H1 (cell line): ENCODE results near the gene DYRK2. TPM values are rescaled to one million over a fixed set of nuclear protein-coding genes. Genes with fewer than 3 reads are reported as not detected.

Experiments
- CTCF ChIA-PET: fragments of 300-600 bp; sonication (Branson Sonifier 250); formaldehyde crosslinking; loops from one replicate; lab custom pipeline; 2021; ENCODE audit not compliant: partially characterized antibody; lab: Charles Lee
- POLR2A ChIA-PET: fragments of 300-600 bp; sonication (Branson Sonifier 250); formaldehyde crosslinking; loops from one replicate; lab custom pipeline; 2021; ENCODE audit warnings: inconsistent platforms; ENCODE audit not compliant: partially characterized antibody; lab: Charles Lee
- DNase-seq, 2 experiments: peaks; one replicate each; pipeline versions ENCODE4 v3.0.0 to v3.0.0-alpha.2; 2010 to 2022; ENCODE audit warnings: low spot score in 2 of 2, low read depth in 1 of 2, mixed read lengths in 1 of 2
- FAIRE-seq: peaks from 2 replicates; lab custom pipeline; 2011; peaks lifted over from hg19 to GRCh38; lab: Jason Lieb, UNC
- H2AFZ ChIP-seq: 2 replicates; pipeline ENCODE4 v1.8.1; 2012; ENCODE audit warnings: low read length, inconsistent platforms
- H2AK5ac ChIP-seq: 2 replicates; pipeline ENCODE4 v1.6.1; 2013; ENCODE audit warnings: low read depth, low read length
- H2BK120ac ChIP-seq: replicated peaks from 2 replicates; pipeline ENCODE3; 2013; ENCODE audit warnings: low read depth, low read length, inconsistent platforms
- H2BK12ac ChIP-seq: 2 replicates; pipeline ENCODE4 v1.6.1; 2013; ENCODE audit warnings: low read depth, low read length
- H2BK15ac ChIP-seq: 2 replicates; pipeline ENCODE4 v1.6.1; 2013; ENCODE audit warnings: low read length
- H2BK20ac ChIP-seq: 2 replicates; pipeline ENCODE4 v1.6.1; 2013; ENCODE audit warnings: low read length
- H2BK5ac ChIP-seq: 2 replicates; pipeline ENCODE4 v1.6.1; 2013; ENCODE audit warnings: low read depth, low read length
- H3K14ac ChIP-seq: 2 replicates; pipeline ENCODE4 v1.6.1; 2013; ENCODE audit warnings: inconsistent platforms; ENCODE audit not compliant: insufficient read length
- H3K18ac ChIP-seq: 2 replicates; pipeline ENCODE4 v1.6.1; 2013; ENCODE audit warnings: low read length; ENCODE audit errors: extremely low read depth
- H3K23ac ChIP-seq: 2 replicates; pipeline ENCODE4 v1.6.1; 2013; ENCODE audit warnings: inconsistent platforms; ENCODE audit not compliant: insufficient read length
- H3K23me2 ChIP-seq: 2 replicates; pipeline ENCODE4 v1.6.1; 2013; ENCODE audit warnings: low read depth, low read length
- H3K27ac ChIP-seq: 2 replicates; pipeline ENCODE4 v1.6.1; 2011; ENCODE audit warnings: low read depth, low read length, inconsistent platforms
- H3K27me3 ChIP-seq, 4 experiments: replicated peaks in 1 of 4; 1 replicate in 1 of 4; 2 replicates in 3 of 4; pipeline versions ENCODE4 v1.6.1 to v1.8.1; 2011 to 2013; ENCODE audit warnings: low read length in 3 of 4, mild to moderate bottlenecking in 3 of 4, inconsistent platforms in 2 of 4, mixed read lengths in 2 of 4, moderate library complexity in 1 of 4; ENCODE audit not compliant: control insufficient read depth in 3 of 4, insufficient read depth in 3 of 4; ENCODE audit errors: extremely low read depth in 1 of 4
- H3K36me3 ChIP-seq, 4 experiments: 2 replicates each; pipeline versions ENCODE4 v1.6.1 to v1.8.1; 2011 to 2013; ENCODE audit warnings: mild to moderate bottlenecking in 4 of 4, low read length in 3 of 4, moderate library complexity in 2 of 4, control low read depth in 1 of 4, inconsistent platforms in 1 of 4; ENCODE audit not compliant: insufficient read depth in 4 of 4, control insufficient read depth in 2 of 4
- H3K4ac ChIP-seq: replicated peaks from 2 replicates; pipeline ENCODE3; 2013; ENCODE audit warnings: low read length, low read depth, mixed read lengths, inconsistent platforms; ENCODE audit not compliant: insufficient read length
- H3K4me1 ChIP-seq, 4 experiments: replicated peaks in 1 of 4; 1 replicate in 1 of 4; 2 replicates in 3 of 4; pipeline versions ENCODE4 v1.6.1 to v1.8.1; 2011 to 2013; ENCODE audit warnings: low read length in 3 of 4, inconsistent platforms in 2 of 4, mixed read lengths in 1 of 4; ENCODE audit not compliant: insufficient read depth in 4 of 4, control insufficient read depth in 3 of 4
- H3K4me2 ChIP-seq, 2 experiments: 2 replicates each; pipeline versions ENCODE4 v1.6.1 to v1.8.1; 2011 to 2013; ENCODE audit warnings: low read depth in 2 of 2, low read length in 2 of 2, control low read depth in 1 of 2, inconsistent platforms in 1 of 2, mild to moderate bottlenecking in 1 of 2; ENCODE audit not compliant: insufficient read depth in 1 of 2
- H3K4me3 ChIP-seq, 4 experiments: fragments of 200-600, 300-600 bp in 1 of 4; sonication (generic), shearing (Covaris generic), sonication (Bioruptor Twin) in 1 of 4; 2 replicates each; pipeline versions ENCODE4 v1.5.1 to v1.8.1; 2011 to 2016; ENCODE audit warnings: low read length in 4 of 4, low read depth in 3 of 4, control low read depth in 2 of 4, inconsistent platforms in 2 of 4, mild to moderate bottlenecking in 2 of 4, mixed read lengths in 1 of 4, moderate library complexity in 1 of 4; ENCODE audit not compliant: insufficient read depth in 2 of 4; ENCODE audit errors: extremely low read depth in 1 of 4
- H3K56ac ChIP-seq: replicated peaks from 2 replicates; pipeline ENCODE3; 2013; ENCODE audit warnings: low read depth, mild to moderate bottlenecking, mixed read lengths, low read length, inconsistent platforms; ENCODE audit not compliant: insufficient read length
- H3K79me1 ChIP-seq: 2 replicates; pipeline ENCODE4 v1.6.1; 2013; ENCODE audit warnings: low read depth, low read length, control low read depth
- H3K79me2 ChIP-seq, 2 experiments: 2 replicates each; pipeline versions ENCODE4 v1.6.1 to v1.8.1; 2012 to 2013; ENCODE audit warnings: low read length in 2 of 2, mild to moderate bottlenecking in 2 of 2, inconsistent platforms in 1 of 2; ENCODE audit not compliant: insufficient read depth in 2 of 2, control insufficient read depth in 1 of 2
- H3K9ac ChIP-seq, 4 experiments: replicated peaks in 1 of 4; 1 replicate in 1 of 4; 2 replicates in 3 of 4; pipeline versions ENCODE4 v1.6.1 to v1.8.1; 2011 to 2013; ENCODE audit warnings: low read depth in 3 of 4, low read length in 3 of 4, control low read depth in 2 of 4, mild to moderate bottlenecking in 2 of 4, moderate library complexity in 2 of 4, inconsistent platforms in 1 of 4; ENCODE audit errors: extremely low read depth in 1 of 4
- H3K9me3 ChIP-seq, 2 experiments: 2 replicates each; pipeline versions ENCODE4 v1.6.1 to v1.8.1; 2012 to 2013; ENCODE audit warnings: mild to moderate bottlenecking in 2 of 2, moderate library complexity in 2 of 2, control low read depth in 1 of 2, inconsistent platforms in 1 of 2, low read depth in 1 of 2, low read length in 1 of 2, mixed read lengths in 1 of 2; ENCODE audit not compliant: insufficient read depth in 2 of 2
- H4K20me1 ChIP-seq, 2 experiments: replicated peaks in 1 of 2; 2 replicates each; pipeline versions ENCODE3 to v1.8.1; 2011 to 2013; ENCODE audit warnings: inconsistent platforms in 2 of 2, low read length in 2 of 2, mild to moderate bottlenecking in 1 of 2; ENCODE audit not compliant: insufficient read depth in 2 of 2, control insufficient read depth in 1 of 2
- H4K5ac ChIP-seq: 2 replicates; pipeline ENCODE4 v1.6.1; 2013; ENCODE audit warnings: low read length, low read depth, mixed read lengths, inconsistent platforms; ENCODE audit not compliant: insufficient read length
- H4K8ac ChIP-seq: 2 replicates; pipeline ENCODE4 v1.8.0; 2013; ENCODE audit warnings: mild to moderate bottlenecking, moderate library complexity, low read length, inconsistent platforms; ENCODE audit not compliant: insufficient read depth; ENCODE audit errors: extremely low read depth
- H4K91ac ChIP-seq: replicated peaks from 2 replicates; pipeline ENCODE3; 2013; ENCODE audit warnings: low read length, mixed read lengths, inconsistent platforms; ENCODE audit not compliant: insufficient read length
- BCL11A ChIP-seq, 2 experiments: IDR thresholded peaks; one replicate each; pipeline ENCODE4 v1.6.1; 2011; ENCODE audit warnings: low read depth in 2 of 2, low read length in 2 of 2, mild to moderate bottlenecking in 2 of 2
- CBX8 ChIP-seq: fragments of 300-800, 300-1000 bp; sonication (generic); IDR thresholded peaks from 2 replicates; pipeline ENCODE4 v1.7.1; 2016; ENCODE audit warnings: low read depth, low read length, borderline replicate concordance
- EZH2 ChIP-seq: fragments of 200-600 bp; sonication (generic); IDR thresholded peaks from 2 replicates; pipeline ENCODE4 v1.7.1; 2012; ENCODE audit warnings: low read depth, mild to moderate bottlenecking, moderate library complexity, low read length, inconsistent platforms; ENCODE audit not compliant: severe bottlenecking
- FOSL1 ChIP-seq: IDR thresholded peaks from 2 replicates; pipeline ENCODE4 v1.6.1; 2011; ENCODE audit warnings: mild to moderate bottlenecking, low read depth, low read length, moderate library complexity; ENCODE audit not compliant: insufficient read depth
- JUND ChIP-seq: IDR thresholded peaks from 2 replicates; pipeline ENCODE4 v1.6.1; 2011; ENCODE audit warnings: mild to moderate bottlenecking, improper control_type of control experiment, low read length
- KDM1A ChIP-seq: fragments of 200-600, 300-600 bp; sonication (generic); IDR thresholded peaks from 2 replicates; pipeline ENCODE4 v1.7.1; 2016; ENCODE audit warnings: mild to moderate bottlenecking, low read length, borderline replicate concordance
- WGBS, 2 experiments: shearing (Covaris generic) in 1 of 2; methylation state at CpG; one replicate each; pipeline versions ENCODE4 v1.1.6 to v1.1.7; 2013 to 2015; ENCODE audit warnings: low lambda C conversion rate in 2 of 2, mixed read lengths in 2 of 2, inconsistent platforms in 1 of 2, low coverage in 1 of 2, missing lambda C conversion rate in 1 of 2; ENCODE audit not compliant: insufficient replicate concordance in 2 of 2, insufficient coverage in 1 of 2, insufficient read length in 1 of 2; ENCODE audit errors: extremely low coverage in 1 of 2, missing lambda C conversion rate in 1 of 2; 5-methylcytosine and 5-hydroxymethylcytosine counted together
- polyA plus RNA-seq, 7 experiments: library from polyadenylated mRNA; depleted of rRNA in 3 of 7; stranded (reverse) in 5 of 7; unstranded in 2 of 7; fragments of >200 nt in 5 of 7; fragments of 200-250 nt in 2 of 7; gene quantifications; 1 replicate in 5 of 7; 2 replicates in 1 of 7; 4 replicates in 1 of 7; pipeline versions ENCODE4 v1.2.1 to v1.2.3, GENCODE V29; 2011 to 2013; ENCODE audit warnings: missing spikeins in 2 of 7, mixed read lengths in 2 of 7
- total RNA-seq: library from RNA; stranded (reverse); fragmentation: NEBNext Ultra II Directional; extraction: Animal tissue kit (Norgen Biotek cat#: 25700); gene quantifications from 2 replicates; pipeline ENCODE4 v1.2.1, GENCODE V29; 2021

Gene DYRK2
- total and polyA plus RNA-seq, 2 of the 8 experiments (the other 6 are each of a cell fraction or from before 2014, with no cell fraction given), result 11.2 to 31.6 TPM

- Histone ChIP-seq H3K79me1 (0 out of 2 replicates have a peak, but pooled peaks cover 3% of the 10 kb centered on the region), H2BK12ac (no peak overlapping the region), H3K36me3 (peaks cover 0 to 5% (median 0%) of the 10 kb centered on the region in 4 experiments; a peak in 2 of 8 replicates), H3K79me2 (peaks cover 0 to 17% of the 10 kb centered on the region in 2 experiments; a peak in 2 of 4 replicates), H3K27ac (no peak overlapping the region), H3K27me3 (no peaks in the 10 kb centered on the region), H2BK20ac (no peak overlapping the region), H3K23ac (no peak overlapping the region), H3K4me2 (no peak overlapping the region), H2BK15ac (no peak overlapping the region)
- TF ChIP-seq BCL11A (IDR thresholded peaks at IDR 0.05; ENCODE audit: low read depth in 2 of 2, low read length in 2 of 2), result no peak
- TF ChIP-seq CBX8, result no peak
- TF ChIP-seq JUND, result no peak
- TF ChIP-seq FOSL1, result no peak
- no peak for TF ChIP-seq EZH2
- no peak for TF ChIP-seq KDM1A
- TF ChIP-seq, all 59 proteins: peak for 0
- no peak overlapping the region for H2BK120ac ChIP-seq
- no peak overlapping the region for H3K56ac ChIP-seq
- WGBS, 2 experiments, result 90% methylated on average over 8 of the region's 8 CpGs; no CpG with 5 or more reads in 1 of the 2 experiments
- no peak overlapping the region for H3K14ac ChIP-seq
- no peak overlapping the region for H4K8ac ChIP-seq
- H2AFZ ChIP-seq, result no peak overlapping the region
- no peaks in the 10 kb centered on the region; the same call in 1 of the 2 replicates for H3K23me2 ChIP-seq
- no peaks in the 10 kb centered on the region for H3K4me1 ChIP-seq
- H3K9me3 ChIP-seq, result peaks cover 0 to 6% of the 10 kb centered on the region in 2 experiments; a peak in 1 of 4 replicates
- no peak for FAIRE-seq
- ChIA-PET POLR2A (interaction anchor here (0.8 to 1.0 kb wide), 3 partner anchors 10 to 19 kb away, joined by 3 read pairs; partner anchors contain the start of gene DYRK2), CTCF (interaction anchor here (0.6 kb wide), 1 partner anchor 39 kb away, joined by 3 read pairs; no protein-coding TSS in a partner anchor)
- no peak overlapping the region for H3K4ac ChIP-seq
- no peak overlapping the region for H2AK5ac ChIP-seq
- no peak overlapping the region for H2BK5ac ChIP-seq
- no peak overlapping the region for H4K5ac ChIP-seq
- H3K9ac ChIP-seq, result no peak overlapping the region
- H4K91ac ChIP-seq, result no peak overlapping the region
- peaks cover 0 to 2% of the 10 kb centered on the region in 2 experiments for H4K20me1 ChIP-seq
- no peak overlapping the region for H3K4me3 ChIP-seq
- no peak for DNase-seq
- H3K18ac ChIP-seq, result no peak overlapping the region; the same call in 1 of the 2 replicates
Measured at GRCh38 chr12:67667276-67668073, 18.9 kb downstream of the DYRK2 start.
